Measurements from ENCODE around the gene FXYD1.
A peak's percentile ranks its signal among the peaks of the same experiment; 100 is the strongest.

The FXYD1 gene

DNA sequence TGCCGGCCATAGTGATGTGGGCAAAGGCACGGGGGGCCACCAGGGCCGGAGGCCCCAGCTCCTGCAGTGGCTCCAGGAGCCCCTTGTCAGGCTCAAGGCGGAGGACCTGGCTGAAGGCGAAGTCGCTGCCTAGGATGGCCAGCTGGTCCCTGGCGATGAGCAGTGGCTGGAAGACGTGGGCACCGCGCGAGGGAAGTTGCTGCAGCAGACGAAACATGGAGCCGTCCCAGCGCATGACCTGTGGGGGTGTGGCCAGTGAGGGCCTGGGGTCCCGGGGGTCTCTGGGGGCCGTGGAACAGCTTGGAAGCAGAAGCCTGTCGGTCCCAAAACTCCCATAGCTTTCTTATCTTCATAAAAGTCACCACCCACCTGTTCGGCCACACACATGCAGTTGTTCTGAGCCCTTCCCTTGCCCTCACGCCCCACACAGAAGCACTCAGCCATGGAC lies 13.3 kb upstream of the FXYD1 start:
- H3K14ac ChIP-seq (ENCODE audit: low read length): peak overlapping the region; percentile 97
- no peaks in the 10 kb centered on the region for H3K9me3 ChIP-seq (replicated peaks in 1 of 2; ENCODE audit: control insufficient read depth in 2 of 2, insufficient read depth in 1 of 2, low read depth in 1 of 2, low read length in 2 of 2)
- H3K4me2 ChIP-seq (ENCODE audit: insufficient read depth, low read length, poor library complexity, severe bottlenecking): no peak overlapping the region
- peak overlapping the region; percentile 80 for H3K18ac ChIP-seq (ENCODE audit: low read length)
- peak overlapping the region; percentile 78 for H2BK5ac ChIP-seq (ENCODE audit: low read length)
- H3K27ac ChIP-seq (replicated peaks; ENCODE audit: low read length): no peak overlapping the region
- H3K27me3 ChIP-seq (ENCODE audit: control insufficient read depth in 3 of 3, insufficient read depth in 3 of 3, low read depth in 1 of 3, low read length in 3 of 3): peaks cover 0 to 40% (median 0%) of the 10 kb centered on the region in 3 experiments
- H3K4me1 ChIP-seq (ENCODE audit: control insufficient read depth in 2 of 2, insufficient read depth in 1 of 2, low read depth in 1 of 2, low read length in 2 of 2): peaks cover 5 to 15% of the 10 kb centered on the region in 2 donors
- peak overlapping the region; percentile 61 for H2BK120ac ChIP-seq (ENCODE audit: low read depth, low read length)
- H2AK5ac ChIP-seq (ENCODE audit: low read depth, low read length): peak overlapping the region; percentile 96
- no CpG with 5 or more reads among the region's 19 CpGs for WGBS, 2 donors (ENCODE audit: extremely low coverage in 2 of 2, insufficient read length in 2 of 2, insufficient replicate concordance in 1 of 2)
- peaks cover 0 to 2% of the 10 kb centered on the region in 2 donors for H3K36me3 ChIP-seq (replicated peaks in 1 of 2; ENCODE audit: control insufficient read depth in 2 of 2, insufficient read depth in 2 of 2, low read length in 2 of 2)
- H4K8ac ChIP-seq (ENCODE audit: low read depth, low read length): no peak overlapping the region
- H3K9ac ChIP-seq (ENCODE audit: low read depth, low read length, poor library complexity): no peak overlapping the region
- no peak overlapping the region for H3K4me3 ChIP-seq (ENCODE audit: low read length in 2 of 2)
- peak overlapping the region; percentile 72 for H3K4ac ChIP-seq (ENCODE audit: low read length)
- no peak for DNase-seq (ENCODE audit: low spot score)
- H2AFZ ChIP-seq (ENCODE audit: low read length): no peak overlapping the region
- H3K79me1 ChIP-seq (ENCODE audit: low read depth, low read length): no peaks in the 10 kb centered on the region
- peak overlapping the region; percentile 70 for H2BK12ac ChIP-seq (ENCODE audit: low read length)
- no peak overlapping the region for H4K91ac ChIP-seq (ENCODE audit: low read depth, low read length, poor library complexity)
- H2BK15ac ChIP-seq (ENCODE audit: low read length): peak overlapping the region; percentile 98
- no peak overlapping the region for H3K23ac ChIP-seq (ENCODE audit: low read depth, low read length, poor library complexity)

GRCh38 chr19:35125749-35126623 lies 12.6 kb upstream of the FXYD1 start:
- no peak overlapping the region for H3K9ac ChIP-seq (ENCODE audit: low read depth, low read length, poor library complexity)
- no peaks in the 10 kb centered on the region for H3K79me1 ChIP-seq (ENCODE audit: low read depth, low read length)
- H3K4me1 ChIP-seq (ENCODE audit: control insufficient read depth in 2 of 2, insufficient read depth in 1 of 2, low read depth in 1 of 2, low read length in 2 of 2): peaks cover 5 to 15% of the 10 kb centered on the region in 2 donors
- no peak overlapping the region for H3K4me3 ChIP-seq (ENCODE audit: low read length in 2 of 2)
- H2AK5ac ChIP-seq (ENCODE audit: low read depth, low read length): peak overlapping the region; percentile 96
- peak overlapping the region; percentile 97 for H3K14ac ChIP-seq (ENCODE audit: low read length)
- H3K4ac ChIP-seq (ENCODE audit: low read length): no peak overlapping the region
- H3K18ac ChIP-seq (ENCODE audit: low read length): peak overlapping the region; percentile 96
- H2BK12ac ChIP-seq (ENCODE audit: low read length): peak overlapping the region; percentile 73
- H2BK120ac ChIP-seq (ENCODE audit: low read depth, low read length): peak overlapping the region; percentile 81
- no peak overlapping the region for H4K91ac ChIP-seq (ENCODE audit: low read depth, low read length, poor library complexity)
- H3K23ac ChIP-seq (ENCODE audit: low read depth, low read length, poor library complexity): peak overlapping the region; percentile 43
- peak overlapping the region; percentile 98 for H2BK15ac ChIP-seq (ENCODE audit: low read length)
- no peaks in the 10 kb centered on the region for H3K9me3 ChIP-seq (replicated peaks in 1 of 2; ENCODE audit: control insufficient read depth in 2 of 2, insufficient read depth in 1 of 2, low read depth in 1 of 2, low read length in 2 of 2)
- H3K36me3 ChIP-seq (replicated peaks in 1 of 2; ENCODE audit: control insufficient read depth in 2 of 2, insufficient read depth in 2 of 2, low read length in 2 of 2): peaks cover 0 to 2% of the 10 kb centered on the region in 2 donors
- no peak overlapping the region for H3K4me2 ChIP-seq (ENCODE audit: insufficient read depth, low read length, poor library complexity, severe bottlenecking)
- H2BK5ac ChIP-seq (ENCODE audit: low read length): peak overlapping the region; percentile 78
- no peak overlapping the region for H3K27ac ChIP-seq (replicated peaks; ENCODE audit: low read length)
- H2AFZ ChIP-seq (ENCODE audit: low read length): peak overlapping the region; percentile 35
- WGBS, 2 donors (ENCODE audit: extremely low coverage in 2 of 2, insufficient read length in 2 of 2, insufficient replicate concordance in 1 of 2): no CpG with 5 or more reads among the region's 35 CpGs
- H4K8ac ChIP-seq (ENCODE audit: low read depth, low read length): peak overlapping the region; percentile 65
- DNase-seq (ENCODE audit: low spot score): no peak
- H3K27me3 ChIP-seq (ENCODE audit: control insufficient read depth in 3 of 3, insufficient read depth in 3 of 3, low read depth in 1 of 3, low read length in 3 of 3): peaks cover 0 to 34% (median 0%) of the 10 kb centered on the region in 3 experiments

GRCh38 chr19:35126624-35126959 lies 12.0 kb upstream of the FXYD1 start:
- Histone ChIP-seq H3K4ac (ENCODE audit: low read length) (no peak overlapping the region), H3K18ac (ENCODE audit: low read length) (peak overlapping the region; percentile 96), H2AK5ac (ENCODE audit: low read depth, low read length) (peak overlapping the region; percentile 96), H2BK15ac (ENCODE audit: low read length) (peak overlapping the region; percentile 98), H3K4me1 (ENCODE audit: control insufficient read depth in 2 of 2, insufficient read depth in 1 of 2, low read depth in 1 of 2, low read length in 2 of 2) (peaks cover 5 to 15% of the 10 kb centered on the region in 2 donors), H3K79me1 (ENCODE audit: low read depth, low read length) (no peaks in the 10 kb centered on the region), H3K14ac (ENCODE audit: low read length) (peak overlapping the region; percentile 82), H3K4me3 (ENCODE audit: low read length in 2 of 2) (no peak overlapping the region), H3K36me3 (replicated peaks in 1 of 2; ENCODE audit: control insufficient read depth in 2 of 2, insufficient read depth in 2 of 2, low read length in 2 of 2) (peaks cover 0 to 2% of the 10 kb centered on the region in 2 donors), H3K9ac (ENCODE audit: low read depth, low read length, poor library complexity) (peak overlapping the region; percentile 77), H3K9me3 (replicated peaks in 1 of 2; ENCODE audit: control insufficient read depth in 2 of 2, insufficient read depth in 1 of 2, low read depth in 1 of 2, low read length in 2 of 2) (no peaks in the 10 kb centered on the region), H3K27me3 (ENCODE audit: control insufficient read depth in 3 of 3, insufficient read depth in 3 of 3, low read depth in 1 of 3, low read length in 3 of 3) (peaks cover 0 to 30% (median 0%) of the 10 kb centered on the region in 3 experiments), H2AFZ (ENCODE audit: low read length) (peak overlapping the region; percentile 35), H2BK12ac (ENCODE audit: low read length) (peak overlapping the region; percentile 73), H3K23ac (ENCODE audit: low read depth, low read length, poor library complexity) (peak overlapping the region; percentile 43), H3K4me2 (ENCODE audit: insufficient read depth, low read length, poor library complexity, severe bottlenecking) (no peak overlapping the region), H3K27ac (replicated peaks; ENCODE audit: low read length) (no peak overlapping the region), H4K91ac (ENCODE audit: low read depth, low read length, poor library complexity) (no peak overlapping the region), H4K8ac (ENCODE audit: low read depth, low read length) (no peak overlapping the region), H2BK120ac (ENCODE audit: low read depth, low read length) (peak overlapping the region; percentile 81), H2BK5ac (ENCODE audit: low read length) (peak overlapping the region; percentile 78)
- WGBS, 2 donors (ENCODE audit: extremely low coverage in 2 of 2, insufficient read length in 2 of 2, insufficient replicate concordance in 1 of 2): no CpG with 5 or more reads among the region's 20 CpGs
- no peak for DNase-seq (ENCODE audit: low spot score)

DNA sequence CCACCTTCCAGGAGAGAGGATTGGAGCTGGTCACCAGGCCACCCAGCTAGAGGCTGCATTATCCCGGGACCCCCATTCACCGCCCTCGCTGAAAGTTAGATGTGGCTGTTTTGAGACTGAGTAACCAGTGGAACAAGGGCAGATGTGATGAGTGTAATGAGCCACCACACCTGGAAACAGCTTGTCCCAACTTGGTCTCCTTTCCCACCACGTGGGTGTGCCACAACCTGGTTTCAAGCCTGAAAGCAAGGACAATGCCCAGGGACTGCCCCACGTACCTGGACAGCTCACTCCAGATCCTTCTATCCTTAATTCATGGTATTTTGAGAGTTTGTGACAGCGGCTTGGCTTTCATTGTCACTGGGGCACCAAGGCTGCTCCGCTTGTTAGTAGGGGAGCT lies 10.8 kb upstream of the FXYD1 start:
- H3K4me1 ChIP-seq (ENCODE audit: control insufficient read depth in 2 of 2, insufficient read depth in 1 of 2, low read depth in 1 of 2, low read length in 2 of 2): peaks cover 2 to 11% of the 10 kb centered on the region in 2 donors
- H2BK15ac ChIP-seq (ENCODE audit: low read length): no peak overlapping the region
- no peak overlapping the region for H3K18ac ChIP-seq (ENCODE audit: low read length)
- DNase-seq (ENCODE audit: low spot score): no peak
- H3K9me3 ChIP-seq (replicated peaks in 1 of 2; ENCODE audit: control insufficient read depth in 2 of 2, insufficient read depth in 1 of 2, low read depth in 1 of 2, low read length in 2 of 2): peaks cover 0 to 2% of the 10 kb centered on the region in 2 donors
- H3K4me3 ChIP-seq (ENCODE audit: low read length in 2 of 2): no peak overlapping the region
- no peak overlapping the region for H2AK5ac ChIP-seq (ENCODE audit: low read depth, low read length)
- H3K36me3 ChIP-seq (replicated peaks in 1 of 2; ENCODE audit: control insufficient read depth in 2 of 2, insufficient read depth in 2 of 2, low read length in 2 of 2): peaks cover 0 to 2% of the 10 kb centered on the region in 2 donors
- WGBS, 2 donors (ENCODE audit: extremely low coverage in 2 of 2, insufficient read length in 2 of 2, insufficient replicate concordance in 1 of 2): no CpG with 5 or more reads among the region's 7 CpGs
- H3K4me2 ChIP-seq (ENCODE audit: insufficient read depth, low read length, poor library complexity, severe bottlenecking): no peak overlapping the region
- no peak overlapping the region for H3K27ac ChIP-seq (replicated peaks; ENCODE audit: low read length)
- no peaks in the 10 kb centered on the region for H3K79me1 ChIP-seq (ENCODE audit: low read depth, low read length)
- H4K8ac ChIP-seq (ENCODE audit: low read depth, low read length): no peak overlapping the region
- no peak overlapping the region for H3K14ac ChIP-seq (ENCODE audit: low read length)
- no peak overlapping the region for H2AFZ ChIP-seq (ENCODE audit: low read length)
- peak overlapping the region; percentile 66 for H3K4ac ChIP-seq (ENCODE audit: low read length)
- H3K27me3 ChIP-seq (ENCODE audit: control insufficient read depth in 3 of 3, insufficient read depth in 3 of 3, low read depth in 1 of 3, low read length in 3 of 3): peaks cover 0 to 25% (median 0%) of the 10 kb centered on the region in 3 experiments
- no peak overlapping the region for H2BK120ac ChIP-seq (ENCODE audit: low read depth, low read length)
- H4K91ac ChIP-seq (ENCODE audit: low read depth, low read length, poor library complexity): no peak overlapping the region
- H2BK12ac ChIP-seq (ENCODE audit: low read length): no peak overlapping the region
- peak overlapping the region; percentile 16 for H3K9ac ChIP-seq (ENCODE audit: low read depth, low read length, poor library complexity)
- no peak overlapping the region for H3K23ac ChIP-seq (ENCODE audit: low read depth, low read length, poor library complexity)
- no peak overlapping the region for H2BK5ac ChIP-seq (ENCODE audit: low read length)

Measured in neuronal stem cell (in vitro differentiated cells).